ENCODE measurements around the gene FGF2.
"Not testable (repeated sequence)": the region's sequence is repeated elsewhere in the genome, so short reads cannot be mapped to it uniquely, and the experiment has no call there.

FGF2 gene

GRCh38 chr4:122847931-122848330 lies 21.3 kb downstream of the FGF2 start:
- no peak for DNase-seq (ENCODE audit: low read depth)

GRCh38 chr4:122849789-122850188 lies 23.2 kb downstream of the FGF2 start:
- not testable (repeated sequence) for DNase-seq (ENCODE audit: low read depth)

DNA sequence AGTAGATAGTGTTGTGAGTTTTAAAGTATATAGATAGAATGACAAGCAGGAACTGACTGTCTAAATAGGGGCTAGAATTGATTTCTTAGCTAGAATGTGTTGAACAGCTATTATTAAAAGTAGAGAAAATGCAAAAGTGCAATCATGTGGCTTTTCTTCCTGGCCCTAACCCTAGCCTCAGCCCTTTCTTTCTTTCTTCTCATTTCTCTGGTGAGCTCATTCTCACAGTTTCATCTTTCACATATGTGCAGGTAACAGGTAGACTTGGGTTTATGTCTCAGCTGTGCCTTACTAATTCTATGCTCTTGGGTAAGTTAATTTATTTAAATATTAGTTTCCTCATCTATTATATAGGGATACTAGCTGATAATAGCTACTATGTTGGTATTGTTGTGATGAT lies 24.9 kb downstream of the FGF2 start:
- no peak for DNase-seq (ENCODE audit: low read depth)

GRCh38 chr4:122854447-122855352 lies 28.1 kb downstream of the FGF2 start:
- DNase-seq (ENCODE audit: low read depth): no peak

GRCh38 chr4:122855353-122855890 lies 28.8 kb downstream of the FGF2 start:
- no peak for DNase-seq (ENCODE audit: low read depth)

DNA sequence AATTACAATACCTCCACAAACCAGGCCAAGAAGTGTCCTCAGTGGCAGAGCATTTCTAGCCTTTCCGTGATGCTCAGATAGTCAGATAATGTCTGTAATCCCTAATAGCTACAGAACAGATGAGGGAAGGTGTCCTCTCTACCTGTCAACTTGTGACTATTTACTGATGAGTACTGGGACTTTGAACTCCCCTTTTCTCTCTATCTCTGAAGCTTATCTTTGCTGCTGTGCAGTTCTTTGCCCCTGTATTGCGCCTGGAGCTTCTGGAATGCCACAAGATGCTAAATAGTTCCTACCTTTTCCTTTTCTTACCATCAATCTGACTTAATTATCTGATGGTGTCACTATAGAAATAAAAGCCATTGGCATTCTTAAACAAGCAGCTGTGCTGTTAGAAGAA lies 30.5 kb downstream of the FGF2 start:
- no peak for DNase-seq (ENCODE audit: low read depth)

GRCh38 chr4:122858705-122859104 lies 32.1 kb downstream of the FGF2 start:
- DNase-seq (ENCODE audit: low read depth): no peak

- DNase-seq (ENCODE audit: low read depth): no peak
Observed at GRCh38 chr4:122861172-122861943, 34.7 kb downstream of the FGF2 start.

DNA sequence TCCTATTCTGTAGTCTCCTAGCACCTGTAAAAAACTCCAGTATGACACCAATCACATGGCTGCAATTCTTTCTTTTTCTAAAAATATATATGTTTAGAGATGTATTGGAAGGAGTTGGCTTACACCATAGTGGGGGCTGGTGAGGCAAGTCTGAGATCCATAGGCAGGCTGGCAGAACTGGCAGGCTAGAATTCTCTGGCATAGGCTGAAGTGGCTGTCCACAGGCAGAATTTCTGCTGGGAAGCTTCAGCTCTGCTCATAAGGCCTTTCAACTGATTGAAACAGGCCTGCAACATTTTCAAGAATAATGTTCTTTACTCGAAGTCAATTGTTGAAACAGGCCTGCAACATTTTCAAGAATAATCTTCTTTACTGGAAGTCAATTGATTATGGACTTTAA lies 37.0 kb downstream of the FGF2 start:
- DNase-seq (ENCODE audit: low read depth): no peak

GRCh38 chr4:122865425-122865824 lies 38.8 kb downstream of the FGF2 start:
- no peak for DNase-seq (ENCODE audit: low read depth)

GRCh38 chr4:122868235-122868634 lies 41.6 kb downstream of the FGF2 start:
- DNase-seq (ENCODE audit: low read depth): not testable (repeated sequence)

DNA sequence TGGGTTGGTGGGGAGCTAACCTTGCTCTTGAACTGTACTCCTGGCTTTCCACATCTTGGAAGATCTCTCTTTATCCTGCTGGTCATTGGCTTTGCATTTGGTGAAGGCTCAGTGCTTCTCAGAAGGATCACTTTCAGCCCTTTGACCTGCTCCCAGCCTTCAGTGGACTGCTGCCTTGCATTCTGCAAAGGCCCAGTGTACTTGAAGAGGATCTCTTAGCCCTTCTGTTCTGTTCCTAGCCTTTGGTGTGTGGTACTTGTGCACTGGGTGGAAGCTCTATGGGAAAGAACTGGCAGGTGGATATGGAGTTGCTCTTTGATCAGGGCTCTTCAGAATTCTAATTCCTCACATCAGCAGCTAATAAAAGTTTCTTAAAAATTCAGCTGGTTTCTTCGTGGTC lies 46.5 kb downstream of the FGF2 start:
- DNase-seq (ENCODE audit: low read depth): no peak

GRCh38 chr4:122873821-122874593 lies 47.4 kb downstream of the FGF2 start:
- DNase-seq (ENCODE audit: low read depth): no peak

DNA sequence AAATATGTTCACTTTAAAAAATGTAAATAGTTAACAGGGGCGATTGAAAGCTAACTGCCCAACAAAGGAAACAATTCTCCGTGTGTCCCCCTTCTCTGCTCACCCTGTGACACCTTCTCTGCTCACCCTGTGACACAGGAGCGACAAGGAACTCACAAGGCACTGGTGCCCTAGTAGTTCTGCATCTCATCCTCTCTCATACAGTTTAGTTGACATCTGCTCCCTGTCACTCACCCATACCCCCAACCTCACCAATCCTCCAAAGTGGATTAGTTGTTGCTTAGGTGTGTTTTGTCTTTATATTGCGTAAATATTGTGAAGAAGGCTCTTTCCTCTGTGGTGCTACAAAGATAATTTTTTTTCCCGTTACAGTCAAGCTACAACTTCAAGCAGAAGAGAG lies 49.3 kb downstream of the FGF2 start:
- no peak for DNase-seq (ENCODE audit: low read depth)

- DNase-seq (ENCODE audit: low read depth): no peak
Observed at GRCh38 chr4:122876456-122876855, 49.8 kb downstream of the FGF2 start.

DNA sequence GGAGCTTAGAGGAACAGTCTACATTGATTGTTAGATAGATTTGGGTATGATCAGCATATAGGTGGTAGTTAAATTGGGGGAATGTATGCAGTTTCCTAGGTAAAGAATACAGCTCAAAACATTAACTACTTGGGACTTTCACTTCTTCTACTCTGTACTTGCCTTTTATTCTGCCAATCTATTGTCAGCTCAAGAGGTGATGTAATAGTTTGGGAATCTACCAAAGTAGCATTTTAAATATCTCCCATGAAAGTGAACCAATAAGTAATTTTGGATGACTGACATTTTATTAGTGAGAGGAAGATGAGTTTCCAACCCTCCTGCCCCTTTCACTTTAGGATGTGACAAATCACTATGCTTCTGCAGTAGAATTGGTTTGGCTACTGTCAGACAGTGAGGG lies 52.4 kb downstream of the FGF2 start:
- DNase-seq (ENCODE audit: low read depth): no peak

- no peak for DNase-seq (ENCODE audit: low read depth)
Observed at GRCh38 chr4:122882857-122883735, 56.5 kb downstream of the FGF2 start.

DNA sequence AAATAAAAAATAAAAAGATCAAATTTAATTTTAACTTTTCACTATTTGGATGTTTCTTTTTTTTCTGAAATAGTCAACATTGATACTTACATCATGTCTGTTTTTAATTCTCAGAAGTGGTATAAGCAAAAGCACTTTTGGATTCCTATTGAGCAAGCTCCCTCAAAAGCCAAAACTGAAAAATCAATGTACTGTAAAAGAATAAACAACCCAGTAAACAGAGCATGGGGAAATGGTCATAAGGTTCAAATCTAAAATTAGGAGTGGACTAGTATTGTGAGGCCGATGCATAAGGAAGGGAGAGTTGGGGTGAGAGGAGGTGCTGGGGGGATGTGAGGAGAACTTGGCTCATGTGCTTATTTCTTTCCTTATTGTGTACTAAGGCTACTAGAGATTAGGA lies 57.9 kb downstream of the FGF2 start:
- DNase-seq (ENCODE audit: low read depth): no peak

- DNase-seq (ENCODE audit: low read depth): no peak
Observed at GRCh38 chr4:122889726-122890125, 63.1 kb downstream of the FGF2 start.

GRCh38 chr4:122890147-122890795 lies 63.6 kb downstream of the FGF2 start:
- no peak for DNase-seq (ENCODE audit: low read depth)

DNA sequence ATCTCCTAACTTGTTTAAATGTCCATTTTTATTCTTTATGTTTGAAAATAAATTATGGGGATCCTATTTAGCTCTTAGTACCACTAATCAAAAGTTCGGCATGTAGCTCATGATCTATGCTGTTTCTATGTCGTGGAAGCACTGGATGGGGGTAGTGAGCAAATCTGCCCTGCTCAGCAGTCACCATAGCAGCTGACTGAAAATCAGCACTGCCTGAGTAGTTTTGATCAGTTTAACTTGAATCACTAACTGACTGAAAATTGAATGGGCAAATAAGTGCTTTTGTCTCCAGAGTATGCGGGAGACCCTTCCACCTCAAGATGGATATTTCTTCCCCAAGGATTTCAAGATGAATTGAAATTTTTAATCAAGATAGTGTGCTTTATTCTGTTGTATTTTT lies 68.2 kb downstream of the FGF2 start:
- no peak for DNase-seq (ENCODE audit: low read depth)
